HepG2 (cell line): ENCODE data around the gene EPS8L3. TPM values are rescaled to one million over a fixed set of nuclear protein-coding genes. Genes with fewer than 3 reads are reported as not detected.
A peak's percentile ranks its signal among the peaks of the same experiment; 100 is the strongest.

ENCODE experiments used
- FOXP4 ChIP-seq: sonication (generic); formaldehyde crosslinking; IDR thresholded peaks from 2 replicates; pipeline ENCODE4 v1.4.0; 2020; ENCODE audit warnings: missing genetic modification reagents
- JUND ChIP-seq: sonication (generic); formaldehyde crosslinking; IDR thresholded peaks from 2 replicates; pipeline ENCODE4 v1.8.0; 2022; ENCODE audit warnings: mild to moderate bottlenecking, missing genetic modification reagents
- KLF16 ChIP-seq, 2 experiments: sonication (generic) in 1 of 2; formaldehyde crosslinking in 1 of 2; IDR thresholded peaks; 2 replicates each; pipeline versions ENCODE4 v1.6.1 to v1.8.0; 2016 to 2023; ENCODE audit warnings: missing genetic modification reagents in 2 of 2, missing compliant biosample characterization in 1 of 2
- NFE2L1 ChIP-seq: sonication (generic); formaldehyde crosslinking; IDR thresholded peaks from 2 replicates; pipeline ENCODE4 v1.4.0; 2020; ENCODE audit warnings: missing genetic modification reagents, mild to moderate bottlenecking, borderline replicate concordance
- ZNF337 ChIP-seq: sonication (generic); formaldehyde crosslinking; IDR thresholded peaks from 2 replicates; pipeline ENCODE4 v1.5.1; 2020; ENCODE audit warnings: missing genetic modification reagents, low read depth, mild to moderate bottlenecking, borderline replicate concordance
- ZNF367 ChIP-seq: sonication (generic); formaldehyde crosslinking; IDR thresholded peaks from 2 replicates; pipeline ENCODE4 v1.4.0; 2020; ENCODE audit warnings: missing genetic modification reagents, borderline replicate concordance
- ZNF468 ChIP-seq: sonication (generic); formaldehyde crosslinking; IDR thresholded peaks from 2 replicates; pipeline ENCODE4 v1.8.0; 2022; ENCODE audit warnings: mild to moderate bottlenecking, moderate library complexity, missing genetic modification reagents
- ZNF510 ChIP-seq: sonication (generic); formaldehyde crosslinking; IDR thresholded peaks from 2 replicates; pipeline ENCODE4 v1.4.0; 2020; ENCODE audit warnings: low read depth, mild to moderate bottlenecking, missing genetic modification reagents
- ZNF713 ChIP-seq: sonication (generic); formaldehyde crosslinking; IDR thresholded peaks from 2 replicates; pipeline ENCODE4 v1.4.0; 2020; ENCODE audit warnings: mild to moderate bottlenecking, missing genetic modification reagents
- polyA plus RNA-seq, 8 experiments: library from polyadenylated mRNA; depleted of rRNA in 3 of 8; stranded (reverse) in 7 of 8; unstranded in 1 of 8; fragments of >200 nt; fragmentation: Illumina TruSeq in 4 of 8; extraction: Trizol in 4 of 8; gene quantifications; 2 replicates each; pipeline versions ENCODE4 v1.2.1 to v1.2.3, GENCODE V29; 2011 to 2016; ENCODE audit warnings: low read depth in 4 of 8, missing spikeins in 1 of 8, mixed read lengths in 1 of 8; ENCODE audit not compliant: insufficient read depth in 1 of 8
- total RNA-seq, 5 experiments: library from RNA; depleted of rRNA; stranded (reverse); fragments of >200 nt; fragmentation: Illumina TruSeq; extraction: Trizol; gene quantifications; 2 replicates each; pipeline ENCODE4 v1.2.3, GENCODE V29; 2016; ENCODE audit warnings: low read depth in 1 of 5
- TF ChIP-seq, protein P1 (sequence below), 2 experiments: IDR thresholded peaks; 2 replicates each; pipeline ENCODE4 v1.6.1; 2011 to 2012; ENCODE audit warnings: low read length in 2 of 2, borderline replicate concordance in 1 of 2, low read depth in 1 of 2, mild to moderate bottlenecking in 1 of 2, moderate library complexity in 1 of 2
- TF ChIP-seq, protein P2 (sequence below): sonication (generic); formaldehyde crosslinking; IDR thresholded peaks from 2 replicates; pipeline ENCODE4 v1.9.0; 2021; ENCODE audit warnings: mild to moderate bottlenecking, missing genetic modification reagents
- TF ChIP-seq, protein P3 (sequence below): sonication (generic); formaldehyde crosslinking; IDR thresholded peaks from 2 replicates; pipeline ENCODE4 v1.4.0; 2020; ENCODE audit warnings: missing genetic modification reagents
- TF ChIP-seq, protein P4 (sequence below): IDR thresholded peaks from 2 replicates; pipeline ENCODE4 v1.6.1; 2016; ENCODE audit warnings: missing compliant biosample characterization, missing genetic modification reagents, borderline replicate concordance

Gene EPS8L3
- total and polyA plus RNA-seq, 2 of the 13 experiments (the other 11 are each of a cell fraction or from before 2014, with no cell fraction given): 18.2 to 106 TPM

GRCh38 chr1:109763646-109764415 lies at the start of gene EPS8L3 (continued):
- TF ChIP-seq, protein P1, sequence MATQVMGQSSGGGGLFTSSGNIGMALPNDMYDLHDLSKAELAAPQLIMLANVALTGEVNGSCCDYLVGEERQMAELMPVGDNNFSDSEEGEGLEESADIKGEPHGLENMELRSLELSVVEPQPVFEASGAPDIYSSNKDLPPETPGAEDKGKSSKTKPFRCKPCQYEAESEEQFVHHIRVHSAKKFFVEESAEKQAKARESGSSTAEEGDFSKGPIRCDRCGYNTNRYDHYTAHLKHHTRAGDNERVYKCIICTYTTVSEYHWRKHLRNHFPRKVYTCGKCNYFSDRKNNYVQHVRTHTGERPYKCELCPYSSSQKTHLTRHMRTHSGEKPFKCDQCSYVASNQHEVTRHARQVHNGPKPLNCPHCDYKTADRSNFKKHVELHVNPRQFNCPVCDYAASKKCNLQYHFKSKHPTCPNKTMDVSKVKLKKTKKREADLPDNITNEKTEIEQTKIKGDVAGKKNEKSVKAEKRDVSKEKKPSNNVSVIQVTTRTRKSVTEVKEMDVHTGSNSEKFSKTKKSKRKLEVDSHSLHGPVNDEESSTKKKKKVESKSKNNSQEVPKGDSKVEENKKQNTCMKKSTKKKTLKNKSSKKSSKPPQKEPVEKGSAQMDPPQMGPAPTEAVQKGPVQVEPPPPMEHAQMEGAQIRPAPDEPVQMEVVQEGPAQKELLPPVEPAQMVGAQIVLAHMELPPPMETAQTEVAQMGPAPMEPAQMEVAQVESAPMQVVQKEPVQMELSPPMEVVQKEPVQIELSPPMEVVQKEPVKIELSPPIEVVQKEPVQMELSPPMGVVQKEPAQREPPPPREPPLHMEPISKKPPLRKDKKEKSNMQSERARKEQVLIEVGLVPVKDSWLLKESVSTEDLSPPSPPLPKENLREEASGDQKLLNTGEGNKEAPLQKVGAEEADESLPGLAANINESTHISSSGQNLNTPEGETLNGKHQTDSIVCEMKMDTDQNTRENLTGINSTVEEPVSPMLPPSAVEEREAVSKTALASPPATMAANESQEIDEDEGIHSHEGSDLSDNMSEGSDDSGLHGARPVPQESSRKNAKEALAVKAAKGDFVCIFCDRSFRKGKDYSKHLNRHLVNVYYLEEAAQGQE (IDR thresholded peaks at IDR 0.05; ENCODE audit: borderline replicate concordance in 1 of 2, low read depth in 1 of 2, low read length in 2 of 2): peak in 1 of 2 experiments; percentile 62; a peak in 2 of 4 replicates
- no peak for TF ChIP-seq JUND (CRISPR knock-in tag)
- TF ChIP-seq ZNF367 (CRISPR knock-in tag): no peak
- TF ChIP-seq, protein P2, sequence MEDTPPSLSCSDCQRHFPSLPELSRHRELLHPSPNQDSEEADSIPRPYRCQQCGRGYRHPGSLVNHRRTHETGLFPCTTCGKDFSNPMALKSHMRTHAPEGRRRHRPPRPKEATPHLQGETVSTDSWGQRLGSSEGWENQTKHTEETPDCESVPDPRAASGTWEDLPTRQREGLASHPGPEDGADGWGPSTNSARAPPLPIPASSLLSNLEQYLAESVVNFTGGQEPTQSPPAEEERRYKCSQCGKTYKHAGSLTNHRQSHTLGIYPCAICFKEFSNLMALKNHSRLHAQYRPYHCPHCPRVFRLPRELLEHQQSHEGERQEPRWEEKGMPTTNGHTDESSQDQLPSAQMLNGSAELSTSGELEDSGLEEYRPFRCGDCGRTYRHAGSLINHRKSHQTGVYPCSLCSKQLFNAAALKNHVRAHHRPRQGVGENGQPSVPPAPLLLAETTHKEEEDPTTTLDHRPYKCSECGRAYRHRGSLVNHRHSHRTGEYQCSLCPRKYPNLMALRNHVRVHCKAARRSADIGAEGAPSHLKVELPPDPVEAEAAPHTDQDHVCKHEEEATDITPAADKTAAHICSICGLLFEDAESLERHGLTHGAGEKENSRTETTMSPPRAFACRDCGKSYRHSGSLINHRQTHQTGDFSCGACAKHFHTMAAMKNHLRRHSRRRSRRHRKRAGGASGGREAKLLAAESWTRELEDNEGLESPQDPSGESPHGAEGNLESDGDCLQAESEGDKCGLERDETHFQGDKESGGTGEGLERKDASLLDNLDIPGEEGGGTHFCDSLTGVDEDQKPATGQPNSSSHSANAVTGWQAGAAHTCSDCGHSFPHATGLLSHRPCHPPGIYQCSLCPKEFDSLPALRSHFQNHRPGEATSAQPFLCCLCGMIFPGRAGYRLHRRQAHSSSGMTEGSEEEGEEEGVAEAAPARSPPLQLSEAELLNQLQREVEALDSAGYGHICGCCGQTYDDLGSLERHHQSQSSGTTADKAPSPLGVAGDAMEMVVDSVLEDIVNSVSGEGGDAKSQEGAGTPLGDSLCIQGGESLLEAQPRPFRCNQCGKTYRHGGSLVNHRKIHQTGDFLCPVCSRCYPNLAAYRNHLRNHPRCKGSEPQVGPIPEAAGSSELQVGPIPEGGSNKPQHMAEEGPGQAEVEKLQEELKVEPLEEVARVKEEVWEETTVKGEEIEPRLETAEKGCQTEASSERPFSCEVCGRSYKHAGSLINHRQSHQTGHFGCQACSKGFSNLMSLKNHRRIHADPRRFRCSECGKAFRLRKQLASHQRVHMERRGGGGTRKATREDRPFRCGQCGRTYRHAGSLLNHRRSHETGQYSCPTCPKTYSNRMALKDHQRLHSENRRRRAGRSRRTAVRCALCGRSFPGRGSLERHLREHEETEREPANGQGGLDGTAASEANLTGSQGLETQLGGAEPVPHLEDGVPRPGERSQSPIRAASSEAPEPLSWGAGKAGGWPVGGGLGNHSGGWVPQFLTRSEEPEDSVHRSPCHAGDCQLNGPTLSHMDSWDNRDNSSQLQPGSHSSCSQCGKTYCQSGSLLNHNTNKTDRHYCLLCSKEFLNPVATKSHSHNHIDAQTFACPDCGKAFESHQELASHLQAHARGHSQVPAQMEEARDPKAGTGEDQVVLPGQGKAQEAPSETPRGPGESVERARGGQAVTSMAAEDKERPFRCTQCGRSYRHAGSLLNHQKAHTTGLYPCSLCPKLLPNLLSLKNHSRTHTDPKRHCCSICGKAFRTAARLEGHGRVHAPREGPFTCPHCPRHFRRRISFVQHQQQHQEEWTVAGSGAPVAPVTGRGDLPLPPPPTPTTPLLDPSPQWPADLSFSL (CRISPR knock-in tag): no peak
- TF ChIP-seq, protein P3, sequence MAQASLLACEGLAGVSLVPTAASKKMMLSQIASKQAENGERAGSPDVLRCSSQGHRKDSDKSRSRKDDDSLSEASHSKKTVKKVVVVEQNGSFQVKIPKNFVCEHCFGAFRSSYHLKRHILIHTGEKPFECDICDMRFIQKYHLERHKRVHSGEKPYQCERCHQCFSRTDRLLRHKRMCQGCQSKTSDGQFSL (CRISPR knock-in tag): 0 out of 2 replicates have a peak, but pooled peaks have one; percentile 42
- no peak; the same call in 1 of the 2 replicates for TF ChIP-seq FOXP4 (CRISPR knock-in tag)
- no peak for TF ChIP-seq ZNF510 (CRISPR knock-in tag)
- TF ChIP-seq NFE2L1: no peak
- no peak for TF ChIP-seq ZNF468 (CRISPR knock-in tag)
- peak in 1 of 2 experiments; percentile 84; a peak in 2 of 4 replicates for TF ChIP-seq KLF16 (CRISPR knock-in tag; IDR thresholded peaks at IDR 0.05)
- TF ChIP-seq, protein P4, sequence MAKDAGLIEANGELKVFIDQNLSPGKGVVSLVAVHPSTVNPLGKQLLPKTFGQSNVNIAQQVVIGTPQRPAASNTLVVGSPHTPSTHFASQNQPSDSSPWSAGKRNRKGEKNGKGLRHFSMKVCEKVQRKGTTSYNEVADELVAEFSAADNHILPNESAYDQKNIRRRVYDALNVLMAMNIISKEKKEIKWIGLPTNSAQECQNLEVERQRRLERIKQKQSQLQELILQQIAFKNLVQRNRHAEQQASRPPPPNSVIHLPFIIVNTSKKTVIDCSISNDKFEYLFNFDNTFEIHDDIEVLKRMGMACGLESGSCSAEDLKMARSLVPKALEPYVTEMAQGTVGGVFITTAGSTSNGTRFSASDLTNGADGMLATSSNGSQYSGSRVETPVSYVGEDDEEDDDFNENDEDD (CRISPR knock-in tag): no peak
- TF ChIP-seq ZNF713 (CRISPR knock-in tag): no peak
- no peak for TF ChIP-seq ZNF337
